Progenitor cell of endocrine pancreas (in vitro differentiated cells): ENCODE measurements around the gene IGF1. TPM values are rescaled to one million over a fixed set of nuclear protein-coding genes. Genes with fewer than 3 reads are reported as not detected.

ENCODE experiments used
- DNase-seq: peaks from one replicate; pipeline ENCODE4 v3.0.0; 2021; ENCODE audit warnings: low spot score; ENCODE audit not compliant: unreplicated experiment
- H3K27ac Mint-ChIP-seq: 2 replicates; pipeline ENCODE4 v1.8.0; 2021; ENCODE audit warnings: mild to moderate bottlenecking, moderate library complexity, mixed read lengths
- H3K27me3 Mint-ChIP-seq: 2 replicates; pipeline ENCODE4 v1.8.0; 2021; ENCODE audit warnings: mixed read lengths
- H3K36me3 Mint-ChIP-seq: 2 replicates; pipeline ENCODE4 v1.8.0; 2022; ENCODE audit warnings: mixed read lengths; ENCODE audit not compliant: insufficient read depth
- H3K4me1 Mint-ChIP-seq: 2 replicates; pipeline ENCODE4 v1.8.0; 2021; ENCODE audit warnings: low read depth, mixed read lengths
- H3K4me3 Mint-ChIP-seq: 2 replicates; pipeline ENCODE4 v1.8.0; 2021; ENCODE audit warnings: low read depth, mild to moderate bottlenecking, moderate library complexity, mixed read lengths
- H3K9me3 Mint-ChIP-seq: 2 replicates; pipeline ENCODE4 v1.8.0; 2021; ENCODE audit warnings: low read depth, mixed read lengths
- total RNA-seq: library from RNA; stranded (reverse); gene quantifications from 2 replicates; pipeline ENCODE4 v1.2.1, GENCODE V29; 2021
- TF ChIP-seq, protein P1 (sequence below): fragments of 200-600 bp; sonication (generic); IDR thresholded peaks from one replicate; pipeline ENCODE4 v1.5.0; 2021; ENCODE audit warnings: antibody characterized with exemption, mild to moderate bottlenecking; ENCODE audit not compliant: unreplicated experiment

Gene IGF1
- total RNA-seq, 1 donor from 2014 or later: 0.57 TPM

DNA sequence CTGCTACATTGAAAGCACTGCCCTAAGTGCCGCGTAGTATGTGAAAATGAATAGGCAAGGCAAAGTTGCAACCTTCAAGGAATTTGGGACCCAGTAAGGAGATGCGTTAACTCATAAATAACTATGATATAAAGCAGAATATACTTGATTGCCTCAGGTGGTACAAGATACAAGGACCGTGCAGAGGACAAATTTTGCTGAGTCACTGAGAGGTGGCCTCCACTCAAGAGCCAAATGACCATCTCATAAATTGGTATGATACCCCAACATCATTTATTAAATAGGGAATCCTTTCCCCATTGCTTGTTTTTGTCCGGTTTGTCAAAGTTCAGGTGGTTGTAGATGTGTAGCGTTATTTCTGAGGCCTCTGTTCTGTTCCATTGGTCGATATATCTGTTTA is 35.7 kb downstream of the IGF1 start:
- H3K9me3 Mint-ChIP-seq: peaks cover 6% of the 10 kb centered on the region

GRCh38 chr12:102444093-102444492 is 36.3 kb downstream of the IGF1 start:
- Mint-ChIP-seq H3K4me1 (no peaks in the 10 kb centered on the region), H3K9me3 (peaks cover 6% of the 10 kb centered on the region), H3K4me3 (no peak overlapping the region), H3K36me3 (no peaks in the 10 kb centered on the region), H3K27ac (no peak overlapping the region), H3K27me3 (peaks cover 6% of the 10 kb centered on the region)
- TF ChIP-seq, protein P1, sequence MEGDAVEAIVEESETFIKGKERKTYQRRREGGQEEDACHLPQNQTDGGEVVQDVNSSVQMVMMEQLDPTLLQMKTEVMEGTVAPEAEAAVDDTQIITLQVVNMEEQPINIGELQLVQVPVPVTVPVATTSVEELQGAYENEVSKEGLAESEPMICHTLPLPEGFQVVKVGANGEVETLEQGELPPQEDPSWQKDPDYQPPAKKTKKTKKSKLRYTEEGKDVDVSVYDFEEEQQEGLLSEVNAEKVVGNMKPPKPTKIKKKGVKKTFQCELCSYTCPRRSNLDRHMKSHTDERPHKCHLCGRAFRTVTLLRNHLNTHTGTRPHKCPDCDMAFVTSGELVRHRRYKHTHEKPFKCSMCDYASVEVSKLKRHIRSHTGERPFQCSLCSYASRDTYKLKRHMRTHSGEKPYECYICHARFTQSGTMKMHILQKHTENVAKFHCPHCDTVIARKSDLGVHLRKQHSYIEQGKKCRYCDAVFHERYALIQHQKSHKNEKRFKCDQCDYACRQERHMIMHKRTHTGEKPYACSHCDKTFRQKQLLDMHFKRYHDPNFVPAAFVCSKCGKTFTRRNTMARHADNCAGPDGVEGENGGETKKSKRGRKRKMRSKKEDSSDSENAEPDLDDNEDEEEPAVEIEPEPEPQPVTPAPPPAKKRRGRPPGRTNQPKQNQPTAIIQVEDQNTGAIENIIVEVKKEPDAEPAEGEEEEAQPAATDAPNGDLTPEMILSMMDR: no peak
- DNase-seq: no peak

More for the DNA sequence above, 35.7 kb downstream of the IGF1 start:
- DNase-seq: no peak
- no peak overlapping the region for H3K27ac Mint-ChIP-seq
- no peaks in the 10 kb centered on the region for H3K27me3 Mint-ChIP-seq
- no peaks in the 10 kb centered on the region for H3K4me1 Mint-ChIP-seq
- H3K36me3 Mint-ChIP-seq: no peaks in the 10 kb centered on the region
- no peak overlapping the region for H3K4me3 Mint-ChIP-seq
- TF ChIP-seq, protein P1: no peak

- H3K4me1 Mint-ChIP-seq: peaks cover 3% of the 10 kb centered on the region
- no peaks in the 10 kb centered on the region for H3K36me3 Mint-ChIP-seq
- H3K27me3 Mint-ChIP-seq: peaks cover 6% of the 10 kb centered on the region
- no peak overlapping the region for H3K4me3 Mint-ChIP-seq
- no peak for DNase-seq
- TF ChIP-seq, protein P1: no peak
- peaks cover 6% of the 10 kb centered on the region for H3K9me3 Mint-ChIP-seq
- H3K27ac Mint-ChIP-seq: no peak overlapping the region
Observed at GRCh38 chr12:102441077-102441596, 39.2 kb downstream of the IGF1 start.

- Mint-ChIP-seq H3K27ac (no peak overlapping the region), H3K9me3 (no peaks in the 10 kb centered on the region), H3K36me3 (no peaks in the 10 kb centered on the region), H3K27me3 (peaks cover 6% of the 10 kb centered on the region), H3K4me1 (peaks cover 8% of the 10 kb centered on the region), H3K4me3 (no peak overlapping the region)
- DNase-seq: no peak
- TF ChIP-seq, protein P1: no peak
Observed at GRCh38 chr12:102439426-102440405, 40.6 kb downstream of the IGF1 start.

DNA sequence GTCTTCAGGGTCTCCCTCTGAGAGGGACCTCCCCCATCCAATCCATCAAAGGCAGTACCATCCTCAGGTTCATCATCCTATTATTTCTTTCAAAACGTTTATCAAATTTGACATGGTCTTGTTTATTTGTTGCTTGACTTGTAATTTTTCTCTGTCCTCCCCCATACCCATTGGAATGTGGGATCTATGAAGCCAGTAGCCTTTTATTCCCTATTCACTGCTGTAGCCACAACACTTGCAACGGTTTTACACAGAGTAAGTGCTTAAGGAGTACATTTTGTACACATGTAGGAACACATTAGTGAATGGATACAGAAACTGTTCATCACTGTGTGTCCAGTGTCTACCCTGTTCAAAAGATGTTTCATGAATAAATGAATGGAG is 41.5 kb downstream of the IGF1 start:
- Mint-ChIP-seq H3K36me3 (no peaks in the 10 kb centered on the region), H3K9me3 (no peaks in the 10 kb centered on the region), H3K27ac (no peak overlapping the region), H3K27me3 (peaks cover 6% of the 10 kb centered on the region), H3K4me1 (peaks cover 8% of the 10 kb centered on the region), H3K4me3 (no peak overlapping the region)
- TF ChIP-seq, protein P1: no peak
- DNase-seq: no peak
